Measurements from ENCODE around the gene THSD4.
"Not testable (repeated sequence)": the region's sequence is repeated elsewhere in the genome, so short reads cannot be mapped to it uniquely, and the experiment has no call there.

The THSD4 gene

GRCh38 chr15:71121442-71121841, 6.2 kb downstream of the THSD4 start:
- DNase-seq (ENCODE audit: low spot score) = no peak

- no peak for DNase-seq (ENCODE audit: low spot score)
Observed at GRCh38 chr15:71124937-71125790, 9.9 kb downstream of the THSD4 start.

GRCh38 chr15:71125831-71126450, 10.7 kb downstream of the THSD4 start:
- no peak for DNase-seq (ENCODE audit: low spot score)

- DNase-seq (ENCODE audit: low spot score) = no peak
Observed at GRCh38 chr15:71127083-71127482, 11.8 kb downstream of the THSD4 start.

GRCh38 chr15:71128159-71128558, 12.9 kb downstream of the THSD4 start:
- not testable (repeated sequence) for DNase-seq (ENCODE audit: low spot score)

- no peak for DNase-seq (ENCODE audit: low spot score)
Observed at GRCh38 chr15:71128939-71129562, 13.8 kb downstream of the THSD4 start.

GRCh38 chr15:71129669-71130068, 14.4 kb downstream of the THSD4 start:
- DNase-seq (ENCODE audit: low spot score) = no peak

GRCh38 chr15:71131601-71132362, 16.5 kb downstream of the THSD4 start:
- peak; percentile 67 for DNase-seq (ENCODE audit: low spot score)

GRCh38 chr15:71133747-71134472, 18.6 kb downstream of the THSD4 start:
- peak; percentile 71 for DNase-seq (ENCODE audit: low spot score)

GRCh38 chr15:71136159-71136783, 21.0 kb downstream of the THSD4 start:
- peak; percentile 95 for DNase-seq (ENCODE audit: low spot score)

GRCh38 chr15:71136793-71137518, 21.7 kb downstream of the THSD4 start:
- peak; percentile 71 for DNase-seq (ENCODE audit: low spot score)

- no peak for DNase-seq (ENCODE audit: low spot score)
Observed at GRCh38 chr15:71138473-71138872, 23.2 kb downstream of the THSD4 start.

GRCh38 chr15:71139241-71139640, 24.0 kb downstream of the THSD4 start:
- no peak for DNase-seq (ENCODE audit: low spot score)

- DNase-seq (ENCODE audit: low spot score) = no peak
Observed at GRCh38 chr15:71141572-71141971, 26.3 kb downstream of the THSD4 start.

GRCh38 chr15:71142780-71143179, 27.5 kb downstream of the THSD4 start:
- DNase-seq (ENCODE audit: low spot score) = no peak

- no peak for DNase-seq (ENCODE audit: low spot score)
Observed at GRCh38 chr15:71143373-71144310, 28.4 kb downstream of the THSD4 start.

GRCh38 chr15:71145648-71146047, 30.4 kb downstream of the THSD4 start:
- DNase-seq (ENCODE audit: low spot score) = no peak

GRCh38 chr15:71146580-71146982, 31.3 kb downstream of the THSD4 start:
- DNase-seq (ENCODE audit: low spot score) = no peak

GRCh38 chr15:71148048-71148447, 32.8 kb downstream of the THSD4 start:
- no peak for DNase-seq (ENCODE audit: low spot score)
